ENCODE measurements around the gene GRM6.

GRM6 gene

DNA sequence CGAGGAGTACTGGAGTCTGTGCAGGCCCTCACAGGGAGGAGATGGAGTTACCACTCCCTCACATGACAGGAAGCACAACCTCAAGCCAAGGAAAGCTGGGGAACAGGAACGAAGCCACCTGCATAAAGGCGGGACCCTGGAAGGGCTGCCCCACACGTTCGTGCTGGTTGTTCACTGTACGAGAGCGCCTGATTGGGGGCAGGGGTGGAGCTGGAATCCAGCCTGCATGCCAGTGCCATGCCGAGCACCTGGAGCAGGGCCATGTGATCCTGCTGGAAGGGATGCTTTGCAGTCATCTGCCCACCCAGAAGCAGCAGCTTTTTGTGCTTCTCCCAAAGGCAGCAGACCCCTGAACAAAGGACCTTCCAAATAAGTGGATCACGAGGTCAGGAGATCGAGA lies 11.4 kb downstream of the GRM6 start:
- no peak for DNase-seq

DNA sequence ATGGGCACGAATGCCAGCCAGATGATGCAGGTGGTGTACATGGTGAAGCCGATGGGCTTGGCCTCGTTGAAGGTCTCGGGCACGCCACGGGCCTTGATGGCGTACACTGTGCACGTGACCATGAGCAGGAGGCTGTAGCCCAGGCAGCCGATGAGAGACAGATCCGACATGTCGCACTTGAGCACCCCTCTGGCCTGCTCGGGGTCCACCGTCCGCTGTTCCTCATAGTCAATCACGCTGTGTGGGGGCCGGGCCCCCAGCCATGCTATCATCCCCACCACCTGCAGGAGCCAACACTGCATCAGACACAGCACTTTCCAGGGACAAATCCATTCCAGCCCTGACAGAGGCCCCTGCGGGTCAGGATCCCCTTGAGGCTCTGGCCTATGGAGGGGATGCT lies 12.2 kb downstream of the GRM6 start:
- DNase-seq, result no peak

DNA sequence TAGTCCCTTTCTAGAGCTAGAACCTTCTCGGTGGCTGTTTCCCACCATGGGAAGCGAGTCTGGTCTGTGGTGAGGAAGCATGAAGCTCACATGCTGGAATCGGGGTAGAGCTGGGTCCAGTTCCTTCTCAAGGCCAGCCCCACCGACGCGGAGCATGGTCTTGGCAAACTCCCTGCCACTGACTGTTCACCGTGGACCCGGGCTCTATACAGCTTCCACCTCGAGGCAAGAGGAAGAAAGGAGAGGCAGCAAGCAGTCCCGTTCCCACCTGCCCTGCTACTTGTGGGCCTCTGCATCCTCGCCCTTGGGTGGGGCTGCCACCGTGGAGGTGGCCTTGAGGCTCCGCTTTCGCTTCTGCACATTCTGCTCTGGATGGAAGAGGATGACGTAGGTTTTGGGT lies 13.7 kb downstream of the GRM6 start:
- DNase-seq, result no peak

DNA sequence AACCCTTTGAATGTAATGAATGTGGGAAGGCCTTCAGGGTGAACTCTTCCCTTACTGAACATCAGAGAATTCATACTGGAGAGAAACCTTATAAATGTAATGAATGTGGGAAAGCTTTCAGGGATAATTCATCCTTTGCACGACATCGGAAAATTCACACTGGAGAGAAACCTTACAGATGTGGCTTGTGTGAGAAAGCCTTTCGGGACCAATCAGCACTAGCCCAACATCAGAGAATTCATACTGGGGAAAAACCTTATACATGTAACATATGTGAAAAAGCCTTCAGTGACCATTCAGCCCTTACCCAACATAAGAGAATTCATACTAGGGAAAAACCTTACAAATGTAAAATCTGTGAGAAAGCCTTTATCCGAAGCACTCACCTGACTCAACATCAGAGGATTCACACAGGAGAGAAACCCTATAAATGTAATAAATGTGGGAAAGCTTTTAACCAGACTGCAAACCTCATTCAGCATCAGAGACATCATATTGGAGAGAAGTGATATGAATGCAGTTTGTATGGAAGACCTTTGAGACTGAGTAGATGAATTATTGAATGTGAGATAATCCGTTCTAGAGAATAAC lies 29.6 kb downstream of the GRM6 start:
- no peak for DNase-seq

DNA sequence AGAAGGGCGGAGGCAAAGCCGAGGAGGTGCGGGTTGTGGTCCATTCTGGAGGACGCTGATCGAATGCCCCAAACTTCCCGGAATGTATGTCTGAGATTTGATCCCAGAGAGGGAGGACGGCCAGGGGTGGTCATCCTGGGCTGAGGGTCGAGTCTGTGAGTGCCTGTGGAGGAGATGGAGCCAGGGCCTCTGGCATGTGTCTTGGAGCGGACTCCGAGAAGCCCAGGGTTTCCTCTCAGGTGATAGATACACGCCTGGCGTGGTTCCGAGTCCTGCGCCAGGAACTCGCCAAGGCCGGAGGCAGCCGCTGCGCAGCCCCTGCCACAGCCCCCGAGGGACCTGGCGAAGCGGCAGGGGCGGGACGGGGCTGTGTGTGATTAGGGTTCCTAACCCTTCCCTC lies 53.8 kb downstream of the GRM6 start:
- DNase-seq, result no peak

DNA sequence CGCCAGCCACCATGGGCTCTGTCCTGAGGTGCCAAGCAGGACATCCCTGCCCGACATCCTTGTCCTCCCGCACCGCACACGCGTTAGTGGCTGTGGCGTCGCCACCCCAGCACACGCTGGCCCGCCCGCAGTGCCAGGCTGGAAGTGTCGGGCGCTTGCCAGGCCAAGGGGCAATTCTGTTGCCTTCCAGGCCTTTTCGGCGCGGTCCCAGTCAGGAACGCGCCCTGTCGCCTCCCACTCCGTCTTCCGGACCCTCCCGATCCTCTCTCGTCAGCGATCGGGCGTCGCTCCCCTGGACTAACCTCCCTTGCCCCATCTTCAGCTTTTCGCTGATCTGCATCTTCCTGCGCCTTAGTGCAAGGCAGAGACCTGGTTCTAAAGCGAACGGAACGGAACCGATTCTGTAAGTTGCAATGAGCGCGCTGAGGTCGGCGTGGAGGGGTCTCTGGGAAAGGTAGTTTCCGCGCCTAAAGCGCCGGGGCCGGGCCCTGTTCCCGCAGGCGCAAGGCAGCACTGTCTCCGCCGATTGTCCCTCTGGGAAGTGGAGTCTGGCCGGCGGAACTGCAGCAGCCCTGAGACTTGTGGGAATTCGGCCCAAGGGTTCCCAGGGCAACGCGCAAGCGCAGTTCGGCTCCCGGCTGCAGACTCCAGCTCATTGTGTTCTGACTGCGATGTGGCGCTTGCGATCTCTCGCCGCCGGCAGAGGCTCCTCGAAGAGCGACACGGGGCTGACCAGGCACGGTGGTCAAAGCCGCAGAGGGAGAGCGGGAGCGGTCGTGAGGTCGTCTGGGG lies 54.4 kb downstream of the GRM6 start, which contains the start of gene ZNF454:
TSS of gene ZNF454 (plus strand) at position 630 of the 792 bp plus-strand sequence. CDS start 1,594 bp downstream, outside the sequence.
- no peak for DNase-seq

DNA sequence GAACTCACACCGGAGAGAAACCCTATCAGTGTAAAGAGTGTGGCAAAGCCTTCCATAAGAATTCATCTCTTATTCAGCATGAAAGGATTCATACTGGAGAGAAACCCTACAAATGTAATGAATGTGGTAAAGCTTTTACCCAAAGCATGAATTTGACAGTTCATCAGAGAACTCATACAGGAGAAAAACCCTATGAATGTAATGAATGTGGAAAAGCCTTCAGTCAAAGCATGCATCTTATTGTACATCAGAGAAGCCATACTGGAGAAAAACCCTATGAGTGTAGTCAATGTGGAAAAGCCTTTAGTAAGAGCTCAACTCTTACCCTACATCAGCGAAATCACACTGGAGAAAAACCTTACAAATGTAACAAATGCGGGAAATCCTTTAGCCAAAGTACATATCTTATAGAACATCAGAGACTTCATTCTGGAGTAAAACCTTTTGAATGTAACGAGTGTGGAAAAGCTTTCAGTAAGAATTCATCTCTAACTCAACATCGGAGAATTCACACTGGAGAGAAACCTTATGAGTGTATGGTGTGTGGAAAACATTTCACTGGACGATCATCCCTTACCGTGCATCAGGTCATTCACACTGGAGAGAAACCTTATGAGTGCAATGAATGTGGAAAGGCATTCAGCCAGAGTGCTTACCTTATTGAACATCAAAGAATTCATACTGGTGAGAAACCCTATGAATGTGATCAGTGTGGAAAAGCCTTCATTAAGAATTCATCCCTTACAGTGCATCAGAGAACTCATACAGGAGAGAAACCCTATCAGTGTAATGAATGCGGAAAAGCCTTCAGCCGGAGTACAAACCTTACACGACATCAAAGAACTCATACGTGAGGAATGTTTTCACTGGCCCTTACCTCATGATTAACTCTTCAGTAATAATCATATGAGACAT lies 63.0 kb downstream of the GRM6 start:
- no peak for DNase-seq

All from activated T-cell treated with anti-CD3 and anti-CD28 coated beads for 4 hours (primary cell).